ENCODE measurements around the gene FOXP3. TPM values are rescaled to one million over a fixed set of nuclear protein-coding genes. Genes with fewer than 3 reads are reported as not detected.

Gene FOXP3
- total and polyA plus RNA-seq, 2 experiments from 2014 or later: 0.11 to 0.28 TPM

- no peak for TF ChIP-seq JUNB (IDR thresholded peaks at IDR 0.05; ENCODE audit: unreplicated experiment)
These were observed 62.5 kb downstream of the FOXP3 start (continued) for GRCh38 chrX:49202022-49202421.

Other genes starting within 250 kb of the FOXP3 start
- gene TFE3, start 221.4 kb downstream of the FOXP3 start, total RNA-seq (2014; rRNA removed; shearing (Covaris generic)): 63.3 and 83.8 TPM in 2 replicates
- 20.8 and 21.4 TPM in 2 replicates for gene TFE3, start 221.4 kb downstream of the FOXP3 start, polyA plus RNA-seq (2016; fragmentation: Nextera tagmentation; extraction: Ambion mirVana)
- gene CCDC120, start 205.7 kb downstream of the FOXP3 start, total RNA-seq (2014; rRNA removed; shearing (Covaris generic)): 6.8 and 9.9 TPM in 2 replicates
- gene CCDC120, start 205.7 kb downstream of the FOXP3 start, polyA plus RNA-seq (2016; fragmentation: Nextera tagmentation; extraction: Ambion mirVana): 3.3 and 3.6 TPM in 2 replicates
- gene PRAF2, start 190.7 kb downstream of the FOXP3 start, total RNA-seq (2014; rRNA removed; shearing (Covaris generic)): 6.3 and 7.7 TPM in 2 replicates
- gene PRAF2, start 190.7 kb downstream of the FOXP3 start, polyA plus RNA-seq (2016; fragmentation: Nextera tagmentation; extraction: Ambion mirVana): 22.1 and 24.3 TPM in 2 replicates
- gene WDR45, start 184.8 kb downstream of the FOXP3 start, total RNA-seq (2014; rRNA removed; shearing (Covaris generic)): 26.2 and 36.2 TPM in 2 replicates
- gene WDR45, start 184.8 kb downstream of the FOXP3 start, polyA plus RNA-seq (2016; fragmentation: Nextera tagmentation; extraction: Ambion mirVana): 24.9 and 28.8 TPM in 2 replicates
- gene GPKOW, start 141.0 kb downstream of the FOXP3 start, total RNA-seq (2014; rRNA removed; shearing (Covaris generic)): 15.1 and 22.9 TPM in 2 replicates
- 8.1 and 9.5 TPM in 2 replicates for gene GPKOW, start 141.0 kb downstream of the FOXP3 start, polyA plus RNA-seq (2016; fragmentation: Nextera tagmentation; extraction: Ambion mirVana)
- gene MAGIX, start 102.0 kb downstream of the FOXP3 start, total RNA-seq (2014; rRNA removed; shearing (Covaris generic)): 0.83 and 2.1 TPM in 2 replicates
- gene MAGIX, start 102.0 kb downstream of the FOXP3 start, polyA plus RNA-seq (2016; fragmentation: Nextera tagmentation; extraction: Ambion mirVana): 0.66 and 1.6 TPM in 2 replicates
- 1.6 and 3.4 TPM in 2 replicates for gene PLP2, start 92.8 kb downstream of the FOXP3 start, total RNA-seq (2014; rRNA removed; shearing (Covaris generic))
- gene PLP2, start 92.8 kb downstream of the FOXP3 start, polyA plus RNA-seq (2016; fragmentation: Nextera tagmentation; extraction: Ambion mirVana): 9.5 and 10.1 TPM in 2 replicates
- 13.7 and 21.4 TPM in 2 replicates for gene PRICKLE3, start 78.3 kb downstream of the FOXP3 start, total RNA-seq (2014; rRNA removed; shearing (Covaris generic))
- gene PRICKLE3, start 78.3 kb downstream of the FOXP3 start, polyA plus RNA-seq (2016; fragmentation: Nextera tagmentation; extraction: Ambion mirVana): 4.7 and 5.2 TPM in 2 replicates
- gene SYP, start 64.5 kb downstream of the FOXP3 start, total RNA-seq (2014; rRNA removed; shearing (Covaris generic)): 7.3 and 9.1 TPM in 2 replicates
- 2.5 and 3.7 TPM in 2 replicates for gene SYP, start 64.5 kb downstream of the FOXP3 start, polyA plus RNA-seq (2016; fragmentation: Nextera tagmentation; extraction: Ambion mirVana)
- 0.35 and 0.90 TPM in 2 replicates for gene CACNA1F, start 31.4 kb downstream of the FOXP3 start, total RNA-seq (2014; rRNA removed; shearing (Covaris generic))
- gene CACNA1F, start 31.4 kb downstream of the FOXP3 start, polyA plus RNA-seq (2016; fragmentation: Nextera tagmentation; extraction: Ambion mirVana): 0.23 and 0.44 TPM in 2 replicates
- 9.7 and 11.6 TPM in 2 replicates for gene CCDC22, start 29.2 kb downstream of the FOXP3 start, total RNA-seq (2014; rRNA removed; shearing (Covaris generic))
- 4.4 and 4.5 TPM in 2 replicates for gene CCDC22, start 29.2 kb downstream of the FOXP3 start, polyA plus RNA-seq (2016; fragmentation: Nextera tagmentation; extraction: Ambion mirVana)
- 9.4 and 11.3 TPM in 2 replicates for gene PPP1R3F, start 5.1 kb upstream of the FOXP3 start, total RNA-seq (2014; rRNA removed; shearing (Covaris generic))
- gene PPP1R3F, start 5.1 kb upstream of the FOXP3 start, polyA plus RNA-seq (2016; fragmentation: Nextera tagmentation; extraction: Ambion mirVana): 2.2 and 3.1 TPM in 2 replicates
- gene GAGE10, start 38.9 kb upstream of the FOXP3 start, total RNA-seq (2014; rRNA removed; shearing (Covaris generic)): not detected in 2 replicates
- gene GAGE10, start 38.9 kb upstream of the FOXP3 start, polyA plus RNA-seq (2016; fragmentation: Nextera tagmentation; extraction: Ambion mirVana): not detected in 2 replicates
- not detected in 2 replicates for gene GAGE12J, start 57.3 kb upstream of the FOXP3 start, total RNA-seq (2014; rRNA removed; shearing (Covaris generic))
- gene GAGE12J, start 57.3 kb upstream of the FOXP3 start, polyA plus RNA-seq (2016; fragmentation: Nextera tagmentation; extraction: Ambion mirVana): not detected in 2 replicates
- gene GAGE13, start 66.9 kb upstream of the FOXP3 start, total RNA-seq (2014; rRNA removed; shearing (Covaris generic)): not detected in 2 replicates
- not detected in 2 replicates for gene GAGE13, start 66.9 kb upstream of the FOXP3 start, polyA plus RNA-seq (2016; fragmentation: Nextera tagmentation; extraction: Ambion mirVana)